ENCODE data around the gene LPCAT1. TPM values are rescaled to one million over a fixed set of nuclear protein-coding genes. Genes with fewer than 3 reads are reported as not detected.

The LPCAT1 gene
- total and polyA plus RNA-seq, 10 of the 15 experiments (the other 5 are each of a cell fraction or from before 2014, with no cell fraction given) = 2.3 to 109 (median 72.7) TPM

- FAIRE-seq = no peak
Observed at GRCh38 chr5:1555011-1555807, 31.4 kb upstream of the LPCAT1 start.

More at GRCh38 chr5:1555011-1555807, 31.4 kb upstream of the LPCAT1 start:
- intact Hi-C loops (cut with micrococcal nuclease; ENCODE audit: unreplicated experiment) = no loop called here
- no peak overlapping the region for H3K4me3 ChIP-seq
- 47% methylated on average over 28 of the region's 28 CpGs for WGBS (ENCODE audit: insufficient coverage, insufficient replicate concordance, low lambda C conversion rate, missing lambda C conversion rate)
- no TSS peak for BruUV-seq (replicated peaks)
- no peaks in the 10 kb centered on the region for H3K4me1 ChIP-seq (ENCODE audit: control insufficient read depth, insufficient read depth, low read length)
- no peak for DNase-seq (ENCODE audit: low read depth, low spot score)
- H3K36me3 ChIP-seq (ENCODE audit: control insufficient read depth in 2 of 2, insufficient read depth in 2 of 2, low read length in 1 of 2) = no peaks in the 10 kb centered on the region
- H4K20me1 ChIP-seq (ENCODE audit: control insufficient read depth, insufficient read depth) = no peaks in the 10 kb centered on the region
- SMC1A ChIA-PET (ENCODE audit: uncharacterized antibody, unreplicated experiment) = interaction anchor here (1.1 kb wide), 1 partner anchor 90 kb away, joined by 3 read pairs; no protein-coding TSS in a partner anchor
- POLR2A ChIA-PET = no interaction called here
- H3K9me3 ChIP-seq (replicated peaks; ENCODE audit: control insufficient read depth, insufficient read depth, low read length) = no peaks in the 10 kb centered on the region
- H3K9ac ChIP-seq (ENCODE audit: control insufficient read depth, insufficient read depth, low read length) = no peak overlapping the region
- H3K4me2 ChIP-seq (ENCODE audit: control insufficient read depth, insufficient read depth) = no peak overlapping the region
- H3K27ac ChIP-seq (ENCODE audit: control insufficient read depth, insufficient read depth) = no peak overlapping the region
- ATAC-seq = peak; percentile 17; the same call in 2 of the 3 replicates
- no peaks in the 10 kb centered on the region; a peak in 1 of 4 replicates for H3K27me3 ChIP-seq (replicated peaks in 1 of 2; ENCODE audit: control insufficient read depth in 2 of 2, insufficient read depth in 2 of 2, low read length in 1 of 2)
- no peaks in the 10 kb centered on the region for H3K79me2 ChIP-seq (ENCODE audit: control insufficient read depth, insufficient read depth, low read length)
- RAD21 ChIA-PET (ENCODE audit: unreplicated experiment) = no interaction called here
- in situ Hi-C loops (cut with MboI) = no loop called here
- CTCF ChIA-PET = interaction anchor here (0.6 to 1.9 kb wide), 2 partner anchors 20 to 37 kb away, joined by 4 read pairs; no protein-coding TSS in a partner anchor
- no peak overlapping the region for H2AFZ ChIP-seq (ENCODE audit: control insufficient read depth, low read depth, low read length)
- TF ChIP-seq RELA (IDR thresholded peaks at IDR 0.05; ENCODE audit: borderline replicate concordance, partially characterized antibody) = no peak
- TF ChIP-seq NFYB (IDR thresholded peaks at IDR 0.05; ENCODE audit: insufficient read depth, low read depth, low read length) = no peak
- TF ChIP-seq LARP7 (IDR thresholded peaks at IDR 0.05) = no peak
- no peak for TF ChIP-seq MYB (IDR thresholded peaks at IDR 0.05; ENCODE audit: borderline replicate concordance, low read depth, low read length)
- no peak for TF ChIP-seq HCFC1 (IDR thresholded peaks at IDR 0.05; ENCODE audit: low read length)
- TF ChIP-seq SREBF1 (IDR thresholded peaks at IDR 0.05; ENCODE audit: low read length) = no peak
- TF ChIP-seq RCOR1 (conservative IDR thresholded peaks at IDR 0.05; ENCODE audit: low read depth, low read length) = no peak
- TF ChIP-seq, protein P1, sequence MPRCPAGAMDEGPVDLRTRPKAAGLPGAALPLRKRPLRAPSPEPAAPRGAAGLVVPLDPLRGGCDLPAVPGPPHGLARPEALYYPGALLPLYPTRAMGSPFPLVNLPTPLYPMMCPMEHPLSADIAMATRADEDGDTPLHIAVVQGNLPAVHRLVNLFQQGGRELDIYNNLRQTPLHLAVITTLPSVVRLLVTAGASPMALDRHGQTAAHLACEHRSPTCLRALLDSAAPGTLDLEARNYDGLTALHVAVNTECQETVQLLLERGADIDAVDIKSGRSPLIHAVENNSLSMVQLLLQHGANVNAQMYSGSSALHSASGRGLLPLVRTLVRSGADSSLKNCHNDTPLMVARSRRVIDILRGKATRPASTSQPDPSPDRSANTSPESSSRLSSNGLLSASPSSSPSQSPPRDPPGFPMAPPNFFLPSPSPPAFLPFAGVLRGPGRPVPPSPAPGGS (IDR thresholded peaks at IDR 0.05; ENCODE audit: borderline replicate concordance, insufficient read depth, low read depth, low read length, poor library complexity, severe bottlenecking) = no peak
